ENCODE measurements around the gene LAMC2. TPM values are rescaled to one million over a fixed set of nuclear protein-coding genes. Genes with fewer than 3 reads are reported as not detected.

LAMC2 gene
- total RNA-seq, result 1 to 10 TPM in 1 of 2 donors, under 1 TPM in 1; 0.54 to 4.5 TPM

GRCh38 chr1:183185941-183186490 is at the start of gene LAMC2:
TSS of gene LAMC2 (plus strand) at chr1:183186264. CDS start at chr1:183186353, 89 bp downstream.
- no peak for ATAC-seq (ENCODE audit: insufficient number of reproducible peaks, low FRiP score, low read depth)
- Histone ChIP-seq H3K4me3 (no peak within 1 kb of the TSS), H3K9me3 (no peaks in the 10 kb centered on the region), H3K27me3 (replicated peaks; ENCODE audit: insufficient read depth) (no peaks in the 10 kb centered on the region), H3K36me3 (no peaks in the 10 kb centered on the region), H3K27ac (no peak within 1 kb of the TSS), H3K4me1 (ENCODE audit: control insufficient read depth in 1 of 2, low read depth in 2 of 2) (peaks cover 0 to 12% of the 10 kb centered on the region in 2 donors)
- no peak for DNase-seq (ENCODE audit: low spot score)
- no peak for TF ChIP-seq CTCF (IDR thresholded peaks at IDR 0.05)

- Histone ChIP-seq H3K27me3 (replicated peaks; ENCODE audit: insufficient read depth) (no peaks in the 10 kb centered on the region), H3K4me3 (no peak overlapping the region), H3K4me1 (ENCODE audit: control insufficient read depth in 1 of 2, low read depth in 2 of 2) (peaks cover 9 to 10% of the 10 kb centered on the region in 2 donors)
These were observed 48.3 kb upstream of the LAMC2 start for GRCh38 chr1:183137782-183138181.

GRCh38 chr1:183138301-183138700 is 47.8 kb upstream of the LAMC2 start:
- DNase-seq (ENCODE audit: low spot score) (no peak), ATAC-seq (ENCODE audit: insufficient number of reproducible peaks, low FRiP score, low read depth) (no peak)
- no peaks in the 10 kb centered on the region for H3K27me3 ChIP-seq (replicated peaks; ENCODE audit: insufficient read depth)
- H3K36me3 ChIP-seq, result peaks cover 54% of the 10 kb centered on the region
- no peak overlapping the region for H3K4me3 ChIP-seq
- peaks cover 10 to 14% of the 10 kb centered on the region in 2 donors for H3K4me1 ChIP-seq (ENCODE audit: control insufficient read depth in 1 of 2, low read depth in 2 of 2)
- no peaks in the 10 kb centered on the region for H3K9me3 ChIP-seq
- TF ChIP-seq CTCF (IDR thresholded peaks at IDR 0.05), result no peak
- peak overlapping the region in 1 of 2 donors; percentile 24 for H3K27ac ChIP-seq

More at GRCh38 chr1:183137782-183138181, 48.3 kb upstream of the LAMC2 start:
- Histone ChIP-seq H3K9me3 (no peaks in the 10 kb centered on the region), H3K36me3 (peaks cover 56% of the 10 kb centered on the region), H3K27ac (no peak overlapping the region)
- no peak for TF ChIP-seq CTCF (IDR thresholded peaks at IDR 0.05)
- no peak for DNase-seq (ENCODE audit: low spot score)
- no peak for ATAC-seq (ENCODE audit: insufficient number of reproducible peaks, low FRiP score, low read depth)

GRCh38 chr1:183139281-183139942 is 46.7 kb upstream of the LAMC2 start:
- TF ChIP-seq CTCF (IDR thresholded peaks at IDR 0.05), result no peak
- DNase-seq (ENCODE audit: low spot score) (no peak), ATAC-seq (ENCODE audit: insufficient number of reproducible peaks, low FRiP score, low read depth) (no peak)
- H3K27me3 ChIP-seq (replicated peaks; ENCODE audit: insufficient read depth), result no peaks in the 10 kb centered on the region
- no peaks in the 10 kb centered on the region for H3K9me3 ChIP-seq
- H3K4me1 ChIP-seq (ENCODE audit: control insufficient read depth in 1 of 2, low read depth in 2 of 2), result peaks cover 10 to 24% of the 10 kb centered on the region in 2 donors
- peak overlapping the region in 1 of 2 donors; percentile 10 for H3K27ac ChIP-seq
- no peak overlapping the region for H3K4me3 ChIP-seq
- peaks cover 44% of the 10 kb centered on the region for H3K36me3 ChIP-seq

- TF ChIP-seq CTCF (IDR thresholded peaks at IDR 0.05), result no peak
- Histone ChIP-seq H3K4me3 (no peak overlapping the region), H3K27me3 (replicated peaks; ENCODE audit: insufficient read depth) (no peaks in the 10 kb centered on the region), H3K36me3 (peaks cover 34% of the 10 kb centered on the region), H3K4me1 (ENCODE audit: control insufficient read depth in 1 of 2, low read depth in 2 of 2) (peaks cover 10 to 24% of the 10 kb centered on the region in 2 donors), H3K27ac (peak overlapping the region in 1 of 2 donors; percentile 51), H3K9me3 (no peaks in the 10 kb centered on the region)
- no peak for ATAC-seq (ENCODE audit: insufficient number of reproducible peaks, low FRiP score, low read depth)
- no peak for DNase-seq (ENCODE audit: low spot score)
These were observed 45.4 kb upstream of the LAMC2 start for GRCh38 chr1:183140633-183141032.

Data from thoracic aorta (tissue), 2 donors.